Naive B cell (primary cell): ENCODE data around the gene ARPIN. TPM values are rescaled to one million over a fixed set of nuclear protein-coding genes. Genes with fewer than 3 reads are reported as not detected.

Experiments used
- polyA plus RNA-seq, 6 donors: library from polyadenylated mRNA; unstranded; fragments of 300-500 nt; fragmentation: Illumina TruSeq; gene quantifications; one replicate each; pipeline ENCODE4 v1.2.3, GENCODE V29; 2021; ENCODE audit warnings: low read depth in 6 of 6

Gene ARPIN
- polyA plus RNA-seq, 6 donors from 2014 or later: not detected

Other genes starting within 250 kb of the ARPIN start
- gene PLIN1, start 233.6 kb downstream of the ARPIN start, polyA plus RNA-seq: under 1 TPM in 1 of 6 donors, not detected in 5; 0.25 TPM
- gene PEX11A, start 222.2 kb downstream of the ARPIN start, polyA plus RNA-seq: 1 to 10 TPM in 4 of 6 donors, under 1 TPM in 1, not detected in 1; 0.98 to 3.5 (median 1.7) TPM
- gene WDR93, start 222.1 kb downstream of the ARPIN start, polyA plus RNA-seq: not detected
- gene MESP1, start 161.7 kb downstream of the ARPIN start, polyA plus RNA-seq: under 1 TPM in 4 of 6 donors, not detected in 2; 0.28 to 0.71 (median 0.50) TPM
- gene MESP2, start 136.6 kb downstream of the ARPIN start, polyA plus RNA-seq: not detected
- under 1 TPM in 5 of 6 donors, not detected in 1; 0.13 to 0.62 (median 0.28) TPM for gene ANPEP, start 98.1 kb downstream of the ARPIN start, polyA plus RNA-seq
- gene AP3S2, start 19.0 kb downstream of the ARPIN start, polyA plus RNA-seq: 10 to 100 TPM; 19.3 to 40.9 (median 35.9) TPM
- gene ZNF710, start 88.4 kb upstream of the ARPIN start, polyA plus RNA-seq: 1 to 10 TPM in 5 of 6 donors, under 1 TPM in 1; 0.64 to 2.4 (median 2.0) TPM
- gene IDH2, start 189.5 kb upstream of the ARPIN start, polyA plus RNA-seq: 100 to 1,000 TPM in 1 of 6 donors, 10 to 100 TPM in 5; 59.0 to 105 (median 64.5) TPM